Activated B cell treated with CpG ODN at 0.5 μM for 24 hours (primary cell): ENCODE data around the gene MUC20. TPM values are rescaled to one million over a fixed set of nuclear protein-coding genes. Genes with fewer than 3 reads are reported as not detected.
"Not testable (repeated sequence)": the region's sequence is repeated elsewhere in the genome, so short reads cannot be mapped to it uniquely, and the experiment has no call there.

ENCODE experiments used
- ATAC-seq: fragments of 200-7000 bp; cut with Tn5 transposase; one replicate; pipeline ENCODE4 v1.10.0; 2021; ENCODE audit warnings: low read depth, mild to moderate bottlenecking, moderate library complexity
- CTCF ChIA-PET: fragments of 350-600 bp; sonication (Branson Sonifier 250); formaldehyde crosslinking; loops from one replicate; lab custom pipeline; 2021; ENCODE audit warnings: antibody characterized with exemption; lab: Charles Lee
- POLR2A ChIA-PET: fragments of 350-600 bp; sonication (Branson Sonifier 250); formaldehyde crosslinking; loops from one replicate; lab custom pipeline; 2021; ENCODE audit warnings: antibody characterized with exemption; lab: Charles Lee
- DNase-seq: peaks from one replicate; pipeline ENCODE4 v3.0.0; 2022
- H3K27ac Mint-ChIP-seq: one replicate; pipeline ENCODE4 v1.8.0; 2020; ENCODE audit warnings: mixed read lengths
- H3K27me3 Mint-ChIP-seq: one replicate; pipeline ENCODE4 v1.8.0; 2021; ENCODE audit warnings: mixed read lengths
- H3K36me3 Mint-ChIP-seq: one replicate; pipeline ENCODE4 v1.8.0; 2021; ENCODE audit warnings: low read depth, mixed read lengths
- H3K4me1 Mint-ChIP-seq: one replicate; pipeline ENCODE4 v1.8.0; 2021; ENCODE audit warnings: mixed read lengths
- H3K4me3 Mint-ChIP-seq: one replicate; pipeline ENCODE4 v1.8.0; 2020; ENCODE audit warnings: mild to moderate bottlenecking, mixed read lengths
- H3K9me3 Mint-ChIP-seq: one replicate; pipeline ENCODE4 v1.8.0; 2020; ENCODE audit warnings: mixed read lengths
- CTCF ChIP-seq: fragments of 200-600 bp; IDR thresholded peaks from one replicate; pipeline ENCODE4 v1.8.0; 2022; ENCODE audit warnings: antibody characterized with exemption, mild to moderate bottlenecking
- intact Hi-C: fragments of 100-400 bp; cut with micrococcal nuclease; formaldehyde crosslinking; loops from one replicate; pipeline ENCODE4 v1.15.1; 2024
- total RNA-seq: library from RNA; stranded (reverse); gene quantifications from 2 replicates; pipeline ENCODE4 v1.2.3, GENCODE V29; 2022

Gene MUC20
- total RNA-seq, 1 donor from 2014 or later: 4.1 TPM

GRCh38 chr3:195708061-195708460 is 12.7 kb upstream of the MUC20 start:
- H3K4me1 Mint-ChIP-seq: peaks cover 4% of the 10 kb centered on the region
- no peak overlapping the region for H3K4me3 Mint-ChIP-seq
- intact Hi-C loops: no loop called here
- H3K9me3 Mint-ChIP-seq: no peaks in the 10 kb centered on the region
- no peak for DNase-seq
- ChIA-PET CTCF (no interaction called here), POLR2A (no interaction called here)
- no peak for TF ChIP-seq CTCF
- no peak for ATAC-seq
- no peak overlapping the region for H3K27ac Mint-ChIP-seq
- peaks cover 26% of the 10 kb centered on the region for H3K36me3 Mint-ChIP-seq
- H3K27me3 Mint-ChIP-seq: no peaks in the 10 kb centered on the region

GRCh38 chr3:195708626-195709481 is 11.9 kb upstream of the MUC20 start:
- Mint-ChIP-seq H3K27ac (no peak overlapping the region), H3K4me1 (peaks cover 4% of the 10 kb centered on the region), H3K9me3 (no peaks in the 10 kb centered on the region), H3K36me3 (peaks cover 26% of the 10 kb centered on the region), H3K27me3 (no peaks in the 10 kb centered on the region), H3K4me3 (no peak overlapping the region)
- ATAC-seq (no peak), DNase-seq (no peak)
- TF ChIP-seq CTCF: no peak
- intact Hi-C loops: no loop called here
- ChIA-PET CTCF (no interaction called here), POLR2A (no interaction called here)

- DNase-seq: no peak
- no peak overlapping the region for H3K27ac Mint-ChIP-seq
- TF ChIP-seq CTCF: no peak
- ATAC-seq: no peak
- peaks cover 4% of the 10 kb centered on the region for H3K4me1 Mint-ChIP-seq
- H3K27me3 Mint-ChIP-seq: no peaks in the 10 kb centered on the region
- ChIA-PET CTCF (no interaction called here), POLR2A (no interaction called here)
- no peaks in the 10 kb centered on the region for H3K9me3 Mint-ChIP-seq
- H3K4me3 Mint-ChIP-seq: no peak overlapping the region
- H3K36me3 Mint-ChIP-seq: peaks cover 30% of the 10 kb centered on the region
- intact Hi-C loops: no loop called here
Measured at GRCh38 chr3:195709676-195710085, 11.1 kb upstream of the MUC20 start.

GRCh38 chr3:195710126-195710905 is 10.5 kb upstream of the MUC20 start:
- ATAC-seq, H3K27ac Mint-ChIP-seq, DNase-seq, intact Hi-C loops, POLR2A ChIA-PET, H3K9me3 Mint-ChIP-seq, CTCF ChIA-PET, H3K27me3 Mint-ChIP-seq, H3K4me1 Mint-ChIP-seq, H3K4me3 Mint-ChIP-seq: not testable (repeated sequence)
- H3K36me3 Mint-ChIP-seq: peaks cover 37% of the 10 kb centered on the region

GRCh38 chr3:195711091-195711812 is 9.5 kb upstream of the MUC20 start:
- CTCF ChIA-PET, H3K27me3 Mint-ChIP-seq, ATAC-seq, H3K9me3 Mint-ChIP-seq, H3K4me1 Mint-ChIP-seq, POLR2A ChIA-PET, DNase-seq, H3K4me3 Mint-ChIP-seq, H3K27ac Mint-ChIP-seq, intact Hi-C loops: not testable (repeated sequence)
- H3K36me3 Mint-ChIP-seq: peaks cover 41% of the 10 kb centered on the region
